Heart right ventricle (tissue), 16 donors: ENCODE data around the gene LST1. TPM values are rescaled to one million over a fixed set of nuclear protein-coding genes. Genes with fewer than 3 reads are reported as not detected.
A peak's percentile ranks its signal among the peaks of the same experiment; 100 is the strongest.

Experiments used
- ATAC-seq, 8 donors: fragments of 200-7000 bp; cut with Tn5 transposase; one replicate each; pipeline ENCODE4 v1.9.1; 2020; ENCODE audit warnings: mild to moderate bottlenecking in 8 of 8, moderate library complexity in 8 of 8, moderate number of reproducible peaks in 1 of 8
- DNase-seq, 2 donors: peaks; one replicate each; pipeline ENCODE4 v3.0.0-alpha.2; 2020
- H3K27ac ChIP-seq, 10 donors: fragments of 200-600 bp; sonication (generic) in 2 of 10; one replicate each; pipeline versions ENCODE4 v1.5.0 to v1.8.0; 2020 to 2022; ENCODE audit warnings: mild to moderate bottlenecking in 3 of 10
- H3K27me3 ChIP-seq, 7 donors: fragments of 200-600 bp; one replicate each; pipeline ENCODE4 v1.8.0; 2021 to 2022; ENCODE audit warnings: mild to moderate bottlenecking in 2 of 7
- H3K36me3 ChIP-seq, 9 donors: fragments of 200-600 bp; sonication (generic) in 1 of 9; one replicate each; pipeline versions ENCODE4 v1.5.0 to v1.8.0; 2020 to 2022; ENCODE audit warnings: mild to moderate bottlenecking in 2 of 9
- H3K4me1 ChIP-seq, 9 donors: fragments of 200-600 bp; sonication (generic) in 1 of 9; one replicate each; pipeline versions ENCODE4 v1.5.0 to v1.8.0; 2020 to 2022; ENCODE audit warnings: mild to moderate bottlenecking in 4 of 9
- H3K4me3 ChIP-seq, 10 donors: fragments of 200-600 bp; sonication (generic) in 2 of 10; one replicate each; pipeline versions ENCODE4 v1.5.0 to v1.8.0; 2020 to 2022; ENCODE audit warnings: mild to moderate bottlenecking in 7 of 10, moderate library complexity in 2 of 10
- H3K9me3 ChIP-seq, 11 donors: fragments of 200-600 bp in 10 of 11; sonication (generic) in 2 of 11; one replicate each; pipeline versions ENCODE4 v1.5.0 to v1.8.0; 2013 to 2022; ENCODE audit warnings: mild to moderate bottlenecking in 2 of 11, control low read depth in 1 of 11, moderate library complexity in 1 of 11
- WGBS, 2 donors: extraction: QIAGEN DNeasy Blood & Tissue Kit; methylation state at CpG; one replicate each; pipeline ENCODE4 v1.1.7; 2013; ENCODE audit warnings: inconsistent platforms in 1 of 2; 5-methylcytosine and 5-hydroxymethylcytosine counted together
- intact Hi-C, 10 donors: fragments of 100-400 bp; cut with DNase I; formaldehyde crosslinking; loops; one replicate each; pipeline versions ENCODE4 v1.11.1 to v1.14.2; 2022
- polyA plus RNA-seq, 2 donors: library from polyadenylated mRNA; stranded (reverse); fragments of 200-250 nt; gene quantifications; one replicate each; pipeline ENCODE4 v1.2.3, GENCODE V29; 2013
- total RNA-seq, 10 donors: library from RNA; stranded (reverse); fragmentation: NEBNext Ultra II Directional in 3 of 10; extraction: Animal tissue kit (Norgen Biotek cat#: 25700) in 3 of 10; gene quantifications; one replicate each; pipeline versions ENCODE4 v1.2.1 to v1.2.4, GENCODE V29; 2021 to 2023
- TF ChIP-seq, protein P1 (sequence below), 9 donors: fragments of 200-600 bp; sonication (generic) in 2 of 9; IDR thresholded peaks; one replicate each; pipeline versions ENCODE4 v1.5.0 to v1.8.0; 2021 to 2022; ENCODE audit warnings: antibody characterized with exemption in 9 of 9, mild to moderate bottlenecking in 5 of 9, moderate library complexity in 1 of 9
- donor health status: Arrhythmogenic right ventricular cardiomyopathy.
- donor health status: ischemic (EF 13 %, LVEDD 7.1; RV severe dilation, severe dysfunction).
- donor health status: healthy with polysubstance abuse.
- donor health status: DM: no; HTN: yes; CAD: no.
- donor health status: DM: no; HTN: no; CAD: no.
- donor health status: ischemic (EF 25% LVEDD 6.9; RV normal size, moderate dysfunction).
- donor health status: ischemic (EF 25% LVEDD 5.7; RV mildly dilated, moderate dysfunction).
- donor health status: healthy.
- donor health status: DM: yes; HTN: yes; CAD: no.
- donor health status: Ischemic cardiomyopathy.
- donor health status: ischemic (EF 35%, LVEDD 5.7; RV mildly dilated, moderate dysfunction).
- donor health status: nonischemic (EF 11% LVEDD 7.7; RV severe dilation, severe dysfunction).
- donor health status: DM: yes; HTN: yes; CAD: no.
- donor health status: PGD.
- donor health status: ischemic (EF 29% LVEDD 5.4; RV normal size, mild dysfunction).
- donor health status: nonischemic (EF 23%, LVEDD 6.1; RV moderate dilation, normal function).

LST1 gene
- total and polyA plus RNA-seq, 12 donors = 2.6 to 35.6 (median 5.1) TPM

DNA sequence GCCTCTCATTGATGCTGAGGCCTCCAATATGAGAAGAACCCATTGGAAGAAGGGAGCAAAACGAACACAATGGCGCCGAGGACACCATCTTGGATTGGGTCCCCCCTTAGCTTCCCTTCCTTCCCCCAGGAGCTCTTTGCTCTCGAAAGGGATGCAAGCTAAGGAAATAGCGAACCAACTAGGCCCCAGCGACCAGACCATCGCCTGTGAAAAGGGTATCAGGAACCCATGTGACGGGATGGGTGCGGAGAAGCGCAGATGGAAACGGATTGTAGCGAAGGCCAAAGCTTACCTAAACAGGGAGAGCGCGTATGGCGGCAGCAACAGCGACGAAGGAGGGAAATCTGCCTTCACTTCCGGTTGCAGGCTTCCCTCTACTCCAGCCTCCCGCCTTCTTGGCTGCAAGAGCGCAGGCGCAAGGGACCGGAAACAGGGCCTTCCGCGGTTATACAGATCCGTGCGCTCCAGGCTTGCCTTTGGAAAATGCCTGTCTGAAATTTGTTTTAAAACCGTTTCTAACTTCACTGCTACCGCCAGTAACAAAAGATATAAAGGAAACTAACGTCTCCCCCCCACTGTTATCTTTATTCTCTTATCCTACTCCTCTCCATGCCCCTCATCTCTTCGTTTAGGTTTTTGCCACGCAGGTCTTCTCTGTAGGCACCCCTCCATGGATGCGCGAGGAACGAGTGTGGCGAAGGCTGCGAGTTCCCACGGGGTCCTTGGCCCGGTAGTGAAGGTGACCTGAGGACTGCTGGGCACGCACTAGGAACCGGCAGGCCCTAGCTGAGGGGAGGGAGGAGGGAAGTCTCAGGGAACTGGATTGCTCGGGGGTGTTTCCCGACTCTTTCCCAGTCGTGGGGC lies 44.2 kb upstream of the LST1 start, which contains the start of gene DDX39B:
Gene DDX39B, minus strand, starts transcription at position 346 of the 864 bp plus-strand sequence. CDS start 1,471 bp downstream, outside the sequence.
- WGBS, 2 donors = 0% methylated on average over 43 of the region's 43 CpGs
- intact Hi-C loops = loop anchor here in 6 of 10 donors (2.0 to 10.0 kb wide), 8 partner anchors 43 to 413 kb away; partner anchors contain the start of genes MICB (in 4 of the 6), NELFE (in 3 of the 6), SKIC2 (in 3 of the 6) and CSNK2B (in 1 of the 6)
- no peaks in the 10 kb centered on the region for H3K9me3 ChIP-seq
- peak; percentile 93 to 96 for DNase-seq
- H3K4me3 ChIP-seq = peak within 1 kb of the TSS; percentile 42 to 87 (median 73)
- TF ChIP-seq, protein P1, sequence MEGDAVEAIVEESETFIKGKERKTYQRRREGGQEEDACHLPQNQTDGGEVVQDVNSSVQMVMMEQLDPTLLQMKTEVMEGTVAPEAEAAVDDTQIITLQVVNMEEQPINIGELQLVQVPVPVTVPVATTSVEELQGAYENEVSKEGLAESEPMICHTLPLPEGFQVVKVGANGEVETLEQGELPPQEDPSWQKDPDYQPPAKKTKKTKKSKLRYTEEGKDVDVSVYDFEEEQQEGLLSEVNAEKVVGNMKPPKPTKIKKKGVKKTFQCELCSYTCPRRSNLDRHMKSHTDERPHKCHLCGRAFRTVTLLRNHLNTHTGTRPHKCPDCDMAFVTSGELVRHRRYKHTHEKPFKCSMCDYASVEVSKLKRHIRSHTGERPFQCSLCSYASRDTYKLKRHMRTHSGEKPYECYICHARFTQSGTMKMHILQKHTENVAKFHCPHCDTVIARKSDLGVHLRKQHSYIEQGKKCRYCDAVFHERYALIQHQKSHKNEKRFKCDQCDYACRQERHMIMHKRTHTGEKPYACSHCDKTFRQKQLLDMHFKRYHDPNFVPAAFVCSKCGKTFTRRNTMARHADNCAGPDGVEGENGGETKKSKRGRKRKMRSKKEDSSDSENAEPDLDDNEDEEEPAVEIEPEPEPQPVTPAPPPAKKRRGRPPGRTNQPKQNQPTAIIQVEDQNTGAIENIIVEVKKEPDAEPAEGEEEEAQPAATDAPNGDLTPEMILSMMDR (IDR thresholded peaks at IDR 0.05) = no peak
- H3K27ac ChIP-seq = peak within 1 kb of the TSS; percentile 81 to 100 (median 93)
- peak; percentile 93 to 96 (median 94) for ATAC-seq
- peaks cover 22 to 55% (median 41%) of the 10 kb centered on the region in 9 donors for H3K4me1 ChIP-seq
- no peaks in the 10 kb centered on the region for H3K27me3 ChIP-seq
- peaks cover 0 to 36% (median 28%) of the 10 kb centered on the region in 9 donors for H3K36me3 ChIP-seq

DNA sequence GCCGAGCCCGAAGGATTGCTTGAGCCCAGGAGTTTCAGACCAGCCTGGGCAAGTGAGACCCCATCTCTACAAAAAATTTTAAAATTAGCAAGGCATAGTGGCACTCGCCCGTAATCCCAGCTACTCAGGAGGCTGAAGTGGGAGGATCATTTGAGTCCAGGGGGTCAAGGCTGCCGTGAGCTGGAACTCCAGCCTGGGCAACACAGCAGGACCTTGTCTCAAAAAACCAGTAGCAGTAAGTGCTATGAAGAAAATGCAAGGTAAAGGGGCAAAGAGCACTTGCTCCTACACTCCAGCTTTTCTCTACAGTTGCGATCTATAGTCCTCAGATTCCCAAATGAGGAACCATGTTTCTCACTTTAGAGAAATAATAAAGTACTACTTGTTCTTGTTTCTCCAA lies 42.4 kb upstream of the LST1 start:
- H3K36me3 ChIP-seq = peaks cover 0 to 19% (median 18%) of the 10 kb centered on the region in 9 donors
- no peak for DNase-seq
- H3K4me3 ChIP-seq = no peak overlapping the region
- TF ChIP-seq, protein P1 (IDR thresholded peaks at IDR 0.05) = no peak
- no peak for ATAC-seq
- peak overlapping the region in 7 of 10 donors; percentile 81 to 100 (median 93) for H3K27ac ChIP-seq
- 93 to 98% methylated on average over 6 of the region's 6 CpGs for WGBS, 2 donors
- peaks cover 27 to 57% (median 45%) of the 10 kb centered on the region in 9 donors for H3K4me1 ChIP-seq
- intact Hi-C loops = loop anchor here in 6 of 10 donors (2.0 to 10.0 kb wide), 7 partner anchors 46 to 411 kb away; partner anchors contain the start of genes MICB (in 3 of the 6), NELFE (in 3 of the 6), SKIC2 (in 3 of the 6) and CSNK2B (in 1 of the 6)
- H3K9me3 ChIP-seq = no peaks in the 10 kb centered on the region
- H3K27me3 ChIP-seq = no peaks in the 10 kb centered on the region

DNA sequence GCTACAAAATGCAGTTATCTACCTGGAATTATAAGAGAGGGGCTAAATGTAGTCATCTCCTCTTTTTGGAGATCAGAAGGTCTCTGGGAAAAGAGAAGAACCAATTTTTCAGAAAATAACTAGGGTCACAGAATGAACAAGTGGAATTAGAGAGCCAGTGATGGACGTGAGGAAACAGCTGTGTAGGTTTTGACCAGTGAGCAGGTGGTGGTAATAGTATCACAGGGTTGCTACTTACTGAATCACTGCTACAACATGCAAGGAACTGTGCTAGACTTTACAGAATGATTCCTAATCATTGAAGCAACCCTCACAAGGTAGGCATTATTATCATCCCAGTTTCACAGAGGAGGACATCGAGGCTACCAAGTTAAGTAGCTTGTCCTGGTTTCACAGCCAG lies 41.4 kb upstream of the LST1 start:
- intact Hi-C loops = loop anchor here in 8 of 10 donors (5.0 to 10.0 kb wide), 10 partner anchors 38 to 410 kb away; partner anchors contain the start of genes LTB (in 4 of the 8), MICB (in 3 of the 8), NELFE (in 3 of the 8) and SKIC2 (in 3 of the 8)
- TF ChIP-seq, protein P1 (IDR thresholded peaks at IDR 0.05) = no peak
- Histone ChIP-seq H3K4me1 (peaks cover 19 to 56% (median 37%) of the 10 kb centered on the region in 9 donors), H3K36me3 (peaks cover 0 to 19% (median 14%) of the 10 kb centered on the region in 9 donors), H3K4me3 (no peak overlapping the region), H3K27me3 (no peaks in the 10 kb centered on the region), H3K9me3 (no peaks in the 10 kb centered on the region), H3K27ac (no peak overlapping the region)
- DNase-seq (no peak), ATAC-seq (no peak)
- WGBS, 2 donors = 83 to 85% methylated on average over 2 of the region's 2 CpGs

DNA sequence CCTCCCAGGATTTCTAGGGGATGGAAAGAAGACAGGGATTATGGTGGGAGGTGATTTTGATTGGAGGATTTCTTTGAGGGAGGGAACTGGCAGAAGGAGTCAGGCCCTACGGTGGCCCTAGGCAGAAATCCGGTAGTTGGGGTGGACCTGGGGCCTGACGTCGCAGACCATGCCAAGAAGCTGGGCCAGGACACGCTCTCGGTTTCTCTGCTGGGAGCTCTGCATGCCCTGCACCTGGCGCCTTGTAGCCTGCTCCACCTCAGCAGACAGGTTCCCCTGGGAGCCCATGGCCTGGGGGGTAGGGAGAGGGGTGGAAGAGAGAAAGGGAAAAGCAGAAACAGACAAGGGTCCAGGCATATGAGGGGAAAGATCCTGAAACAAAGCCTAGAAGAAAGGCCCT lies 40.8 kb upstream of the LST1 start:
- Histone ChIP-seq H3K4me1 (peaks cover 13 to 49% (median 31%) of the 10 kb centered on the region in 9 donors), H3K27me3 (no peaks in the 10 kb centered on the region), H3K27ac (no peak overlapping the region), H3K9me3 (no peaks in the 10 kb centered on the region), H3K36me3 (peaks cover 0 to 19% (median 8%) of the 10 kb centered on the region in 9 donors), H3K4me3 (no peak overlapping the region)
- DNase-seq = no peak
- TF ChIP-seq, protein P1 (IDR thresholded peaks at IDR 0.05) = no peak
- no peak for ATAC-seq
- 77 to 92% methylated on average over 7 of the region's 7 CpGs for WGBS, 2 donors
- intact Hi-C loops = loop anchor here in 8 of 10 donors (5.0 to 10.0 kb wide), 7 partner anchors 37 to 410 kb away; partner anchors contain the start of genes LTB (in 4 of the 8), NELFE (in 3 of the 8), SKIC2 (in 3 of the 8) and AIF1 (in 2 of the 8)
